Measurements from ENCODE around the gene NFKBIZ.

DNA sequence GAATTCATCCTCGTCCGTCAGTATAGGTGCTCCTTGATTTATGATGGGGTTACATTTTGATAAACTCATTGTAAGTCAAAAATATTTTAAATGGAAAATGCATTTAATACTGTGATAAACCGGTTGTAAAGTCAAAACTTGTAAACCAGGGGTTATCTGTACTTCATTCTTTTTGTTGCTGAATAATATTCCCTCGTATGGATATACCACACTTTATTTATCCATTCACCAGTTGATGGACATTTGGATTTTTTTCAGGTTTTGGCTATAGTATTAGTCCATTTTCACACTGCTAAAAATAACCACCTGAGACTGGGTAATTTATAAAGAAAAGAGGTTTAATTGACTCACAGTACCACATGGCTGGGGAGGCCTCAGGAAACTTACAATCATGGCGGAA lies 47.7 kb downstream of the NFKBIZ start:
- TF ChIP-seq, protein P1, sequence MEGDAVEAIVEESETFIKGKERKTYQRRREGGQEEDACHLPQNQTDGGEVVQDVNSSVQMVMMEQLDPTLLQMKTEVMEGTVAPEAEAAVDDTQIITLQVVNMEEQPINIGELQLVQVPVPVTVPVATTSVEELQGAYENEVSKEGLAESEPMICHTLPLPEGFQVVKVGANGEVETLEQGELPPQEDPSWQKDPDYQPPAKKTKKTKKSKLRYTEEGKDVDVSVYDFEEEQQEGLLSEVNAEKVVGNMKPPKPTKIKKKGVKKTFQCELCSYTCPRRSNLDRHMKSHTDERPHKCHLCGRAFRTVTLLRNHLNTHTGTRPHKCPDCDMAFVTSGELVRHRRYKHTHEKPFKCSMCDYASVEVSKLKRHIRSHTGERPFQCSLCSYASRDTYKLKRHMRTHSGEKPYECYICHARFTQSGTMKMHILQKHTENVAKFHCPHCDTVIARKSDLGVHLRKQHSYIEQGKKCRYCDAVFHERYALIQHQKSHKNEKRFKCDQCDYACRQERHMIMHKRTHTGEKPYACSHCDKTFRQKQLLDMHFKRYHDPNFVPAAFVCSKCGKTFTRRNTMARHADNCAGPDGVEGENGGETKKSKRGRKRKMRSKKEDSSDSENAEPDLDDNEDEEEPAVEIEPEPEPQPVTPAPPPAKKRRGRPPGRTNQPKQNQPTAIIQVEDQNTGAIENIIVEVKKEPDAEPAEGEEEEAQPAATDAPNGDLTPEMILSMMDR (IDR thresholded peaks at IDR 0.05) = no peak
- no peak for TF ChIP-seq POLR2A (IDR thresholded peaks at IDR 0.05)

Data from thyroid gland (tissue), 4 donors.